ENCODE measurements around the gene NQO2. TPM values are rescaled to one million over a fixed set of nuclear protein-coding genes. Genes with fewer than 3 reads are reported as not detected.
A peak's percentile ranks its signal among the peaks of the same experiment; 100 is the strongest.

NQO2 gene
- polyA plus RNA-seq, 1 of the 3 experiments (the other 2 are of a cell fraction), result 19.2 TPM

DNA sequence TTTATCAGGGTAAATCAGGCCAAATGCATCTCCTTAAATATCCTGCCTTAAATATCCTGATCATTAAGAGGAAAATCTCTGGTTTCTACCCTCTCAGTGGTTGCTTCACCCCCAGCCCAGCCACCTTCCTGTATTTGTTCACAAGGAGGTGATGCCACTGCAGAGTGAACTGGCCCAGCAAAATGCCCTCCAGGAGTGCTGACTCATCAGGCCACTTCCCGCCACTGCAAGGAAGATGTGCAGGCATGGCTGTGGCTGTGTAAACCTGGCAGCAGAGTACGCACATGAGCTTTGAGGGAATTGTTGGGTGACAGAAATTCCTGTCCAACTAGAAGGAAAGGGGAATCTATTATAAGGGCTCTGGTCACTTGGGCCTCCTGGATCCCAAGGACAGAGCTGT, 13.8 kb downstream of the NQO2 start:
- ChIA-PET POLR2A (no interaction called here), CTCF (no interaction called here)
- Histone ChIP-seq H3K9ac (no peak overlapping the region), H3K79me2 (ENCODE audit: insufficient read depth) (no peaks in the 10 kb centered on the region), H3K9me3 (peaks cover 14% of the 10 kb centered on the region), H3K4me2 (no peak overlapping the region), H3F3A (replicated peaks; ENCODE audit: insufficient read depth) (no peaks in the 10 kb centered on the region), H3K9me2 (no peaks in the 10 kb centered on the region), H4K20me1 (ENCODE audit: insufficient read depth) (no peaks in the 10 kb centered on the region), H3K27ac (ENCODE audit: low read depth in 2 of 2, low read length in 1 of 2) (no peak overlapping the region), H3K27me3 (ENCODE audit: insufficient read depth) (no peaks in the 10 kb centered on the region), H3K36me3 (replicated peaks in 1 of 2; ENCODE audit: control insufficient read depth in 1 of 2, insufficient read depth in 2 of 2, low read length in 1 of 2) (peaks cover 5 to 40% of the 10 kb centered on the region in 2 experiments), H3K4me3 (ENCODE audit: low read depth in 2 of 2, low read length in 1 of 2) (no peak overlapping the region), H2AFZ (ENCODE audit: low read depth) (no peak overlapping the region), H3K4me1 (ENCODE audit: control insufficient read depth in 1 of 2, insufficient read depth in 2 of 2, low read depth in 1 of 2, low read length in 1 of 2) (no peaks in the 10 kb centered on the region; a peak in 1 of 4 replicates)
- DNase-seq, result no peak
- TF ChIP-seq, protein P1, sequence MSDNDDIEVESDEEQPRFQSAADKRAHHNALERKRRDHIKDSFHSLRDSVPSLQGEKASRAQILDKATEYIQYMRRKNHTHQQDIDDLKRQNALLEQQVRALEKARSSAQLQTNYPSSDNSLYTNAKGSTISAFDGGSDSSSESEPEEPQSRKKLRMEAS (IDR thresholded peaks at IDR 0.05; ENCODE audit: low read depth), result 0 out of 2 replicates have a peak, but pooled peaks have one; percentile 25
- TF ChIP-seq EZH2phosphoT487 (IDR thresholded peaks at IDR 0.05; ENCODE audit: borderline replicate concordance, low read depth) (no peak), FOXJ3 (CRISPR knock-in tag; IDR thresholded peaks at IDR 0.05) (no peak), FOSL2 (IDR thresholded peaks at IDR 0.05; ENCODE audit: borderline replicate concordance, low read depth) (peak; percentile 39; the same call in 1 of the 2 replicates), SIN3A (IDR thresholded peaks at IDR 0.05; ENCODE audit: borderline replicate concordance, low read depth, low read length) (no peak), RAD21 (IDR thresholded peaks at IDR 0.05; ENCODE audit: low read length) (no peak), YY1 (IDR thresholded peaks at IDR 0.05; ENCODE audit: low read depth) (no peak)
- TF ChIP-seq, protein P2, sequence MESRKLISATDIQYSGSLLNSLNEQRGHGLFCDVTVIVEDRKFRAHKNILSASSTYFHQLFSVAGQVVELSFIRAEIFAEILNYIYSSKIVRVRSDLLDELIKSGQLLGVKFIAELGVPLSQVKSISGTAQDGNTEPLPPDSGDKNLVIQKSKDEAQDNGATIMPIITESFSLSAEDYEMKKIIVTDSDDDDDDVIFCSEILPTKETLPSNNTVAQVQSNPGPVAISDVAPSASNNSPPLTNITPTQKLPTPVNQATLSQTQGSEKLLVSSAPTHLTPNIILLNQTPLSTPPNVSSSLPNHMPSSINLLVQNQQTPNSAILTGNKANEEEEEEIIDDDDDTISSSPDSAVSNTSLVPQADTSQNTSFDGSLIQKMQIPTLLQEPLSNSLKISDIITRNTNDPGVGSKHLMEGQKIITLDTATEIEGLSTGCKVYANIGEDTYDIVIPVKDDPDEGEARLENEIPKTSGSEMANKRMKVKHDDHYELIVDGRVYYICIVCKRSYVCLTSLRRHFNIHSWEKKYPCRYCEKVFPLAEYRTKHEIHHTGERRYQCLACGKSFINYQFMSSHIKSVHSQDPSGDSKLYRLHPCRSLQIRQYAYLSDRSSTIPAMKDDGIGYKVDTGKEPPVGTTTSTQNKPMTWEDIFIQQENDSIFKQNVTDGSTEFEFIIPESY (IDR thresholded peaks at IDR 0.05; ENCODE audit: borderline replicate concordance, low read depth), result no peak
- 42% methylated on average over 2 of the region's 2 CpGs for WGBS (ENCODE audit: low lambda C conversion rate)

DNA sequence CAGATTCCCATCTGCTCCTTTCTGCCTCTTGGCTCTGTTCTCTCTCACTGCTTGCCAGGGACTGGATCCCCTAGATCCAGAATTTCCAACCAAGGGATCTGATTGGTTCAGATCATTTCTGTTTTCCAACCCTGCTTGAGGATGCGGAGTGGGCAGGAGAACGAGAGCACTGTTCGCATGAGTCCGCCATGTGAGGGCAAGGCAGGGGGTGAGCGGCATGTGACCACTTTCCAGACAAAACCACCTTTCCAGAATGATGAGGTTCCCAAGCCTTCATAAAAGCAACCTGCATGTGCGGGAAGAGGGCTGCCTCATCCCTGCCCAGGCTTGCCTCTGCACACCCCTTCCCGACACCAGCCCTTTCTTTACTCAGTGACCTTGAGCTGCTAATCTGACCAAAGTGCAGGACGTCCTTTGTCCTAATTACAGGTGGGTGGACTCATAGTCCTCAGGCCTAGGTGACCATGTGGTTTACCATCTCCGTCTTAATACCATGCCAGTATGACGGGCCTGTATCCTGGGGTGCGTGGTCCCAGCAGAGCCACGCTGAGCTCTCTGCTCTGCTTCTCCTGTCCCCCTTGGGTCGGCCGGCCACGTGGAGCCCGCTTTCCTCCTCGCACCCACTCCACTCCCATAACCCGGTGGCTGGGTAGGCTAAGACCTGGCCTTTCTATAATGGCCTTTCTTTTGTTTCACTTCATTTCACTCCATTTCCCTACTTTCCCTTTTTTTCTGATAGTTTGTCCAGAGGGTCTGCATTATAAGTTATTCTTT, 14.4 kb downstream of the NQO2 start:
- no peak overlapping the region for H3K27ac ChIP-seq (ENCODE audit: low read depth in 2 of 2, low read length in 1 of 2)
- no peaks in the 10 kb centered on the region; a peak in 1 of 4 replicates for H3K4me1 ChIP-seq (ENCODE audit: control insufficient read depth in 1 of 2, insufficient read depth in 2 of 2, low read depth in 1 of 2, low read length in 1 of 2)
- no peaks in the 10 kb centered on the region for H3F3A ChIP-seq (replicated peaks; ENCODE audit: insufficient read depth)
- 95% methylated on average over 17 of the region's 18 CpGs for WGBS (ENCODE audit: low lambda C conversion rate)
- no peaks in the 10 kb centered on the region for H3K27me3 ChIP-seq (ENCODE audit: insufficient read depth)
- no peak for DNase-seq
- no peak overlapping the region for H3K9ac ChIP-seq
- H3K79me2 ChIP-seq (ENCODE audit: insufficient read depth), result no peaks in the 10 kb centered on the region
- H4K20me1 ChIP-seq (ENCODE audit: insufficient read depth), result no peaks in the 10 kb centered on the region
- no peak overlapping the region for H3K4me2 ChIP-seq
- H3K9me3 ChIP-seq, result peaks cover 14% of the 10 kb centered on the region
- ChIA-PET CTCF (no interaction called here), POLR2A (no interaction called here)
- H3K9me2 ChIP-seq, result no peaks in the 10 kb centered on the region
- H3K36me3 ChIP-seq (replicated peaks in 1 of 2; ENCODE audit: control insufficient read depth in 1 of 2, insufficient read depth in 2 of 2, low read length in 1 of 2), result peaks cover 5 to 34% of the 10 kb centered on the region in 2 experiments
- no peak overlapping the region for H3K4me3 ChIP-seq (ENCODE audit: low read depth in 2 of 2, low read length in 1 of 2)
- H2AFZ ChIP-seq (ENCODE audit: low read depth), result no peak overlapping the region
- TF ChIP-seq MEF2A (IDR thresholded peaks at IDR 0.05; ENCODE audit: borderline replicate concordance, low read depth), result no peak
- TF ChIP-seq, protein P3, sequence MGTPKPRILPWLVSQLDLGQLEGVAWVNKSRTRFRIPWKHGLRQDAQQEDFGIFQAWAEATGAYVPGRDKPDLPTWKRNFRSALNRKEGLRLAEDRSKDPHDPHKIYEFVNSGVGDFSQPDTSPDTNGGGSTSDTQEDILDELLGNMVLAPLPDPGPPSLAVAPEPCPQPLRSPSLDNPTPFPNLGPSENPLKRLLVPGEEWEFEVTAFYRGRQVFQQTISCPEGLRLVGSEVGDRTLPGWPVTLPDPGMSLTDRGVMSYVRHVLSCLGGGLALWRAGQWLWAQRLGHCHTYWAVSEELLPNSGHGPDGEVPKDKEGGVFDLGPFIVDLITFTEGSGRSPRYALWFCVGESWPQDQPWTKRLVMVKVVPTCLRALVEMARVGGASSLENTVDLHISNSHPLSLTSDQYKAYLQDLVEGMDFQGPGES (IDR thresholded peaks at IDR 0.05; ENCODE audit: low read depth, low read length), result no peak
- TF ChIP-seq RFX5 (IDR thresholded peaks at IDR 0.05; ENCODE audit: low read length), result no peak
- no peak for TF ChIP-seq ELF1 (IDR thresholded peaks at IDR 0.05)
- TF ChIP-seq, protein P4, sequence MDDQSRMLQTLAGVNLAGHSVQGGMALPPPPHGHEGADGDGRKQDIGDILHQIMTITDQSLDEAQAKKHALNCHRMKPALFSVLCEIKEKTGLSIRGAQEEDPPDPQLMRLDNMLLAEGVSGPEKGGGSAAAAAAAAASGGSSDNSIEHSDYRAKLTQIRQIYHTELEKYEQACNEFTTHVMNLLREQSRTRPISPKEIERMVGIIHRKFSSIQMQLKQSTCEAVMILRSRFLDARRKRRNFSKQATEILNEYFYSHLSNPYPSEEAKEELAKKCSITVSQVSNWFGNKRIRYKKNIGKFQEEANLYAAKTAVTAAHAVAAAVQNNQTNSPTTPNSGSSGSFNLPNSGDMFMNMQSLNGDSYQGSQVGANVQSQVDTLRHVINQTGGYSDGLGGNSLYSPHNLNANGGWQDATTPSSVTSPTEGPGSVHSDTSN (IDR thresholded peaks at IDR 0.05), result no peak
- TF ChIP-seq SMC3 (IDR thresholded peaks at IDR 0.05; ENCODE audit: low read depth, low read length), result no peak
- no peak for TF ChIP-seq POLR2AphosphoS5 (IDR thresholded peaks at IDR 0.05; ENCODE audit: low read depth, low read length)
- no peak for TF ChIP-seq RXRA (IDR thresholded peaks at IDR 0.05; ENCODE audit: borderline replicate concordance, low read depth)
- TF ChIP-seq CHD2 (IDR thresholded peaks at IDR 0.05; ENCODE audit: low read length, partially characterized antibody), result no peak
- TF ChIP-seq, protein P1 (IDR thresholded peaks at IDR 0.05; ENCODE audit: low read depth), result no peak
- no peak for TF ChIP-seq FOXM1 (IDR thresholded peaks at IDR 0.05; ENCODE audit: low read depth)
